HG02763 (cell line): ENCODE results near the gene PRKACB.
A peak's percentile ranks its signal among the peaks of the same experiment; 100 is the strongest.

ENCODE experiments used
- ATAC-seq: cut with Tn5 transposase; IDR thresholded peaks from one replicate; pipeline ENCODE4 v1.9.1; 2021; ENCODE audit warnings: mild to moderate bottlenecking, moderate library complexity; ENCODE audit not compliant: unreplicated experiment

PRKACB gene

DNA sequence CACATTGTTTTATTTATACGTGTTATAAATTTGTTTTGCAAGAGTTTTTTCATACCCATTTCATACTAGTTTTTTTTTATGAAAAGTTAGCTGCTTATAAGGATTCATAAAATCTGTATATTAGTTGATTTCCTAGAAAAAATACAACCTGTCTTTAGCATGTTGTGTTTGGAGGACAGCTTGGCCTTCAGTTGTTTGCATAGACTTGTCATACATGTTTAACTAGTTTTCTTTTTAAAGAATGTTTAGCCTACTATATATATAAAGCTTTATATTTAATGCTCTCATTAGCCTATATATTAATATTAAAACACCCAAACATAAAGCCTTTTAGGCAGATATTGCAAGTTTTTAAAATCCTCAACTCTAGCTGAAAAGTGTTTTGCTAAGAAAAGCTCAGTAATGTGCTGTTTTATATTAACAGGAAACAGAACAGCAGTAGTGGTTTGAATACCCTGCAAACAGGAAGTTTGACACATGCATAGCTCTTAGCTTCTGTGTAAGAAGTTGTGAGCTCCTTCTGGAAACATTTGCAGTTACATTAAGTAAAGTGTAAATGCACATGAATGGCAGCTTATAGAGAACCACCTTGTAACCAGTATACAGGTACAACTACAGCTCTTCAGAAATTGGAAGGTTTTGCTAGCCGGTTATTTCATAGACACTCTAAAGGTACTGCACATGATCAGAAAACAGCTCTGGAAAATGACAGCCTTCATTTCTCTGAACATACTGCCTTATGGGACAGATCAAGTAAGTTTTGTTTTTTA, at the start of gene PRKACB:
Gene PRKACB (plus strand): TSS at position 476 of the 770 bp plus-strand sequence. CDS start 91 bp downstream, at position 567.
- ATAC-seq: peak; percentile 94

DNA sequence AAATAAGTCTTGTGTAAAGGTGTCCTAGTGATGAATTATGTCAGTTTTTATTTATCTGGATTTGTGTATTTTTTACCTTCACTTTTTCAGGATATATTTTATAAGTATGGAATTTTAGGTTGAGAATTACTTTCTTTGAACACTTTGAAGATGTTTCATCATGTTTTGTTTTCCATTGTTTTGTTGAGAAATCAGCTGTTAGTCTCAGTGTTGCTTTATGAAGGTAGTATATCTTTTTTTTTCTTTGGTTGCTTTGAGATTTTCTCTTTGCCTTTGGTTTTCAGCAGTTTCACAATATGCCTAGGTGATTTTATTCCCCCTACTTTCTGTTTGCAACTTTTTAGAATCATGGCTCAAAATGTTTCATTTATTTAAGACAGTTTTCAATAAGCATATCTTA, 48.8 kb upstream of the PRKACB start:
- no peak for ATAC-seq

- ATAC-seq: no peak
Observed at GRCh38 chr1:84096176-84096575, 47.9 kb upstream of the PRKACB start.

- ATAC-seq: no peak
Observed at GRCh38 chr1:84101204-84101603, 42.9 kb upstream of the PRKACB start.

DNA sequence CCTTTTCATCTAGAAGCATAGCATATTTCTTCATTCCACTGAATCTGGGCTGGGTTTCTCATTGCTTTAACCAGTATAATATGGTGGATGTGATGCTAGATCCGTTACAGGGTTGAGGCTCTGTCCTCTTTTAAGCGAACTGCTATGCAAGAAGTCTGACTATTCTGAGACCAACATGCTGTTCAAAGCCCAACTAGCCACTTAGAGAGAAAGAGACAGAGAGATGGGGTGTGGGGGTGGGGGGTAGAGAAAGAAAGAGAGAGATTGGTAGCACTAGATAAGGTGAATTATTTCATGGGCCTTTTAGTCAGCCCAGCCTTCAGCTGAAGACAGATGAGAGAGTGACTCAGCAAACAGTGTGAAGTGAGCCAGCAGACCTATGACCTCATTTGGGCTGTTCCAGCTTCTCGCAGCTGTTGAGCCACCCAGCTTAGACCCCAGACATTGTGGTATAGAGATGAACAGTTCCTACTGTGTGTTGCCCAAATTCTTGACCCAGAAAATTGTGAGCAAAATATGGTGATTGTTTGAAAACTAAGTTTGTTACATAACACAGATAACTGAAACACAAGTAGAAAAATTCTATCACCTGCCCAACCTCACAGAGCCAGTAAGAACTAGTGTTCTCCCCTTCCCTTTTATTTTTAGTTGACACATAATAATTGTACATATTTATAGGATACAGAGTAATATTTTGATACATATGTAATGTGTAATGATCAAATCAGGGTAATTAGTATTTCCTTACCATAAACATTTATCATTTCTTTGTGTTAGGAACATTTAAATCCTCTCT, 40.7 kb upstream of the PRKACB start:
- ATAC-seq: peak; percentile 51

DNA sequence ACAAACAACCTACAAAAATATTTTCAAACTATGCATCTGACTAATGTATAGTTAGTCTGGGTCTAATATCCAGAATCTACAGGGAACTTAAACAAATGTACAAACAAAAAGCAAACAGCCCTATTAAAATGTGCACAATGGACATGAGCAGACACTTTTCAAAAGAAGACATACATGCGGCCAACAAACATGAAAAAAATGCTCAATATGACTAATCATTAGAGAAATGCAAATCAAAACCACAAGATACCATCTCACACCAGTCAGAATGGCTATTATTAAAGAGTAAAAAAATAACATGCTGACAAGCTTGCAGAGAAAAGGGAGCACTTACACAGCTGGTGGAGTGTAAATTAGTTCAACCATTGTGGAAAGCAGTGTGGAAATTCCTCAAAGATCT, 36.5 kb upstream of the PRKACB start:
- peak; percentile 69 for ATAC-seq

GRCh38 chr1:84107955-84108354, 36.1 kb upstream of the PRKACB start:
- no peak for ATAC-seq

- ATAC-seq: no peak
Observed at GRCh38 chr1:84108900-84109578, 35.0 kb upstream of the PRKACB start.

GRCh38 chr1:84110629-84111028, 33.4 kb upstream of the PRKACB start:
- no peak for ATAC-seq

GRCh38 chr1:84116558-84116957, 27.5 kb upstream of the PRKACB start:
- ATAC-seq: no peak

DNA sequence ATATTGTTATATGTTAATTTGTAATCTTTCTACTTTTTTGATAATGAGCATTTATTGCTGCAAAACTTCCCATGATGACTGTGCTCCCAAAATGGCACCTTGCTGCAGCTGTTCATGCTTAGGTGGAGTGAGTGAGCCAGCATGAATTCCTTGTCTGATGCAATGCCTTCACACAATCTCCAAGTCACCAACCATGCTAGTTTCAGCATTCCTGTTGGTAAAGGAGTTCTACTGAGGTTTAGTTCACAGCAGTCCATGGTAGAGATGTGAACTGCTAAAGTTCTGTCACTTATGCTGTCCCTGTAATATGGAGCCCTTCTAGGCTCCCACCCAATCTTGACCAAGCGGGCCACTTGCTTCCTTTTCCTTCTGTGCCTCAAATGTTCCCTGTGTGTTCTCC, 26.2 kb upstream of the PRKACB start:
- ATAC-seq: no peak

- no peak for ATAC-seq
Observed at GRCh38 chr1:84121360-84121759, 22.7 kb upstream of the PRKACB start.

DNA sequence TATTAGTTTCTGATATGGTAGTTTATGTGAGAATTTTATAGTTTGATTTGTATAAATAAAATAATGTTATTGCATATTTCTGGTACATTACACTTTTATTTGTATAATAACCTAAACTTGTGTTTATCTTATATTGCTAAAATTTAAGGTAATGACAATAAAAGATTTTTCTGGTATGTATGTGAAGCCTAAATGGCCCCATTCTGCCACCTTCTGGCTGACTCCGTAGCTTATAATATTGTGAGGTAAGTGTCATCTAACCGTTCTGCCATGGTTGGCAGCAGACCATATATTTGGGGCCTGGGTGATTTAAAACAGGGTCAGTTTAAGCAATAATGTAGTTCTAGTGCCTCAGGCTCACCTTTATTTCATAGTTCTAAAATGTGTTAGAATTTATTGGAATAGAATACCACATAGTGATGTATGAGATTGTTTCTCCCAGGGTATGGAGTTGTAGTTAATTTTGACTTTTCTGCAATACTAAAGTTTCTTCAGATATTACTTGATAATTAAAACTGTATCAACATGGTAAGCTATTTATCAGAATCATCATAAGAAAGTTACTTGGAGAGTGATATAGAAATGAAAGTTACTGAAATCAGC, 21.2 kb upstream of the PRKACB start:
- peak; percentile 66 for ATAC-seq

DNA sequence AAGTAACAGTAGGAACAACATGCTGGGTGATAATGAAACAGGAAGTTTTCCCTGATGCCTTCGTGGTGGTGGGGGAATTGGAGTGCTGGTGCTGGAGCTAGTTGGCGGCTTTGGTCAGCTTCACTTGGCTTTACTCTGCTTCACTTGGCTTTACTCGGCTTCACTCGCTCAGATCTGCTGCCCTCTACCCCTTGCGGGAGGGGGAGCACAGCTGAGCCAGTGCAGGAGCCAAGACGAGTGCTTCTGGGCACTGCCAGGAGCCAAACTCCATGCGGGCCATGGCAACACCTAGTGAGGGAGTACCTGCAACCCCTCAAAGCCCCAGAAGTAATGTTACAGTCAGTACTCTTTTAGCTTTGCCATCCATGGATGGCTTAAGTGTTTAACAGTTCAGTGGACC, 10.6 kb upstream of the PRKACB start:
- ATAC-seq: no peak

GRCh38 chr1:84135341-84135740, 8.7 kb upstream of the PRKACB start:
- ATAC-seq: no peak

DNA sequence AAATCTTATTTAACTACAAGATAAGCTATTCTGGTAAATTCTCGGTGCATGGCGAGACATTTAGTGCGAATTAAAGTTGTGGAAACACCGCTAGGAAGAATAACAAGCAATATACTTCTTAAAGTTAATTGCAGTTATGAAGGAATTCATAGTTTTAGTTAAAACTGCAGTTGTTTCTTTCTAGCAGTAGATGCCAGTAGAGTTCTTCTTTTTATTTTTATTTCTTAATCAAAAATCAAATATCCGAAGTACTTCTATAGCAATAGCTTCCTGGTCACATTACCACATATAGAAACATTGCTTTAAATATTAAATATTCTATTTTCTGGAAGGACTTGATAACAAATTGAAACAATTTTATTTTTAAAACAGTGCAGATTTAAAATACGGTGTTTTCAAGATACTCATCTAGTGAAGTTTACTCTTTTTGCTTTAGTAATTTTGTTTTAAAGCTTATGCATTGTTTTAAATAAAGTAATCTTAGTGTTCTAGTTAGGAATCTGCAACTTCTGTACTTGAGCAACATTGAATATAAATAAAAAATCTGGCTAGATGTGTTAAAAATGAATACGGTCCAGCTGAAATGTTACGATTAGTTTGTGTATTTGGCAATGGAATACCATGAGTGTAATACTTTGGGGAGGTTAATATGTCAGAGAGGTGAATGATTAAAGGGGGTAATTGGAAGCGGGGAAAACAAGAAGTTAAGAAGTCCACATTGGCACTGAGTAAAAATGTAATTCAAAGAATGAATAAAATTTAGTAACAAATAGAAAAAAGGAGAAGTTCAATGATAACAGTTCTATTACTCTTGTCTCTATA, 2.7 kb upstream of the PRKACB start:
- no peak for ATAC-seq

GRCh38 chr1:84145068-84145467, 997 bp downstream of the PRKACB start:
- no peak for ATAC-seq

DNA sequence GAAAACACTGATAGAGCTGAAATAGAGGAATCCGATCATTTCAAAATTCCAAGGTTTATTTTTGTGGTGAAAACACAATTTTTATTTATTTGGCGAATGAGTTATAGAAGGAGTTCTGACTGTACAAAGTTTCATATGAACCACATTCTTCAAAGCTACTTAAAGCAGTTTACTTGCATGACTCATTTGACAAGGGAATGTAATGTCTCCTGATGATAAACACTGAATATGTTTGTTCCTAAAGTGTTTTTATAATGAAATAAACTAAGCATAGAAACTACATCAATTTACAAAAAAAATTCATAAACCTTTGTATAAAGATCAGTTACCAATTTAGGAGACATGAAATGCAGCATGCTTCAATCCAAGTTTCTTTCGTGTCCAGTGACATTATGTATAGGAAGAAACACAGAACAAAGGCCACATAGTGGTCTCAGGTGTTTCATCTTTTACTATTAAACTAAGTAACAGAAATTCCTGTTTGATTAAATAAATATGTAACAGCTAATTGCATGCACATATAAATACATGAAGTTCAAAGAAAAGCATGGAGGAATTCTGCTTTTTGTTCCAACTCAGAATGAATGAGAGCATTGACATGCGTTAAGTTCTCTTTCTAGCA, 2.5 kb downstream of the PRKACB start:
- no peak for ATAC-seq

GRCh38 chr1:84148758-84149157, 4.7 kb downstream of the PRKACB start:
- ATAC-seq: no peak

DNA sequence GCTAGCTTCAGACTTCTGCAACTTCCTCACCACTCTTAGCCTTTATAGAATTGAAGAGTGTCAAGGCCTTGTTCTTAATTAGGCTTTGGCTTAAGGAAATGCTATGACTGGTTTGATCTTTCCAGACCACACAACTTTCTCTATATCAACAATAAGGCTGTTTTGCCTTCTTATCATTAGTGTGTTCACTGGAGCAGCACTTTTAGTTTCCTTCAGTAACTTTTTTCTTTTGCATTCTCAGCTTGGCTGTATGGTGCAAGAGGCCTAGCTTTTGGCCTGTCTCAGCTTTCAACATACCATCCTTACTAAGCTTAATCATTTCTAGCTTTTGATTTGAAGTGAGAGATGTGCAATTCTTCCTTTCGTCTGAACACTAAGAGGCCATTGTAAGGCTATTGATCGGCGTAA, 8.6 kb downstream of the PRKACB start:
- ATAC-seq: peak; percentile 69
